B cell (primary cell): ENCODE measurements around the gene HSBP1L1. TPM values are rescaled to one million over a fixed set of nuclear protein-coding genes. Genes with fewer than 3 reads are reported as not detected.

Experiments used
- ATAC-seq: fragments of 200-7000 bp; cut with Tn5 transposase; one replicate; pipeline ENCODE4 v1.10.0; 2021; ENCODE audit warnings: low read depth, mild to moderate bottlenecking, moderate number of reproducible peaks, moderate library complexity
- CTCF ChIA-PET: fragments of 350-600 bp; sonication (Branson Sonifier 250); formaldehyde crosslinking; loops from one replicate; lab custom pipeline; 2021; ENCODE audit warnings: antibody characterized with exemption, inconsistent platforms; lab: Charles Lee
- POLR2A ChIA-PET: fragments of 350-600 bp; sonication (Branson Sonifier 250); formaldehyde crosslinking; loops from one replicate; lab custom pipeline; 2021; ENCODE audit warnings: antibody characterized with exemption; lab: Charles Lee
- DNase-seq: peaks from one replicate; pipeline ENCODE4 v3.0.0; 2013
- H2AFZ ChIP-seq: 2 replicates; pipeline ENCODE4 v1.6.1; 2012; ENCODE audit warnings: mild to moderate bottlenecking, low read depth, low read length; ENCODE audit not compliant: insufficient read depth, poor library complexity, severe bottlenecking
- H3K27ac ChIP-seq, 2 donors: 1 replicate in 1 of 2; 2 replicates in 1 of 2; pipeline ENCODE4 v1.5.1; 2012 to 2013; ENCODE audit warnings: low read length in 2 of 2, mild to moderate bottlenecking in 2 of 2, moderate library complexity in 1 of 2
- H3K27me3 ChIP-seq, 4 experiments: fragments of 200-600 bp in 1 of 4; sonication (generic) in 1 of 4; replicated peaks in 1 of 4; 1 replicate in 2 of 4; 2 replicates in 2 of 4; pipeline versions ENCODE4 v1.6.1 to v1.7.0; 2013 to 2016; ENCODE audit warnings: low read length in 3 of 4, mild to moderate bottlenecking in 2 of 4, mixed read lengths in 1 of 4, moderate library complexity in 1 of 4; ENCODE audit not compliant: insufficient read depth in 4 of 4, control insufficient read depth in 3 of 4; ENCODE audit errors: control extremely low read depth in 1 of 4
- H3K36me3 ChIP-seq, 2 experiments: replicated peaks in 1 of 2; 1 replicate in 1 of 2; 2 replicates in 1 of 2; pipeline versions ENCODE4 v1.6.1 to v1.7.1; 2013; ENCODE audit warnings: low read length in 1 of 2; ENCODE audit not compliant: insufficient read depth in 2 of 2, control insufficient read depth in 1 of 2; ENCODE audit errors: control extremely low read depth in 1 of 2, extremely low read depth in 1 of 2
- H3K4me1 ChIP-seq, 2 donors: fragments of 200-600 bp in 1 of 2; sonication (generic) in 1 of 2; 1 replicate in 1 of 2; 2 replicates in 1 of 2; pipeline versions ENCODE4 v1.5.1 to v1.6.1; 2013 to 2017; ENCODE audit warnings: low read length in 2 of 2; ENCODE audit not compliant: control insufficient read depth in 2 of 2, insufficient read depth in 2 of 2
- H3K4me2 ChIP-seq: replicated peaks from 2 replicates; pipeline ENCODE3; 2012; ENCODE audit warnings: mild to moderate bottlenecking, low read depth, low read length; ENCODE audit not compliant: poor library complexity, severe bottlenecking
- H3K4me3 ChIP-seq, 5 experiments: fragments of 200-600 bp in 1 of 5; sonication (generic) in 1 of 5; 1 replicate in 3 of 5; 2 replicates in 2 of 5; pipeline versions ENCODE4 v1.5.1 to v1.7.0; 2011 to 2016; ENCODE audit warnings: low read length in 4 of 5, mild to moderate bottlenecking in 4 of 5, low read depth in 2 of 5, control low read depth in 1 of 5, moderate library complexity in 1 of 5; ENCODE audit not compliant: insufficient read depth in 1 of 5; ENCODE audit errors: control extremely low read depth in 1 of 5, extremely low read depth in 1 of 5
- H3K79me2 ChIP-seq: fragments of 200-600 bp; sonication (generic); one replicate; pipeline ENCODE4 v1.6.0; 2016; ENCODE audit warnings: low read length; ENCODE audit not compliant: control insufficient read depth, insufficient read depth
- H3K9ac ChIP-seq: fragments of 200-600 bp; sonication (generic); 2 replicates; pipeline ENCODE4 v1.6.1; 2017; ENCODE audit warnings: mild to moderate bottlenecking, low read length, moderate library complexity
- H3K9me3 ChIP-seq, 3 donors: one replicate each; pipeline versions ENCODE4 v1.6.1 to v1.7.1; 2013; ENCODE audit warnings: low read length in 2 of 3; ENCODE audit not compliant: control insufficient read depth in 2 of 3, insufficient read depth in 1 of 3; ENCODE audit errors: control extremely low read depth in 1 of 3
- H4K20me1 ChIP-seq: 2 replicates; pipeline ENCODE4 v1.6.0; 2012; ENCODE audit warnings: mild to moderate bottlenecking, low read length; ENCODE audit not compliant: insufficient read depth, control insufficient read depth, poor library complexity, severe bottlenecking
- H3K27ac Mint-ChIP-seq: one replicate; pipeline ENCODE4 v1.8.0; 2021; ENCODE audit warnings: mixed read lengths
- H3K27me3 Mint-ChIP-seq: one replicate; pipeline ENCODE4 v1.8.0; 2021; ENCODE audit warnings: mixed read lengths
- H3K4me1 Mint-ChIP-seq: one replicate; pipeline ENCODE4 v1.8.0; 2021; ENCODE audit warnings: mixed read lengths
- H3K4me3 Mint-ChIP-seq: one replicate; pipeline ENCODE4 v1.8.0; 2021; ENCODE audit warnings: mixed read lengths
- H3K9me3 Mint-ChIP-seq: one replicate; pipeline ENCODE4 v1.8.0; 2022; ENCODE audit warnings: mixed read lengths; ENCODE audit not compliant: insufficient read depth
- EZH2 ChIP-seq: IDR thresholded peaks from 2 replicates; pipeline ENCODE4 v1.6.1; 2012; ENCODE audit warnings: borderline replicate concordance, low read depth, mild to moderate bottlenecking, moderate library complexity, low read length; ENCODE audit not compliant: insufficient read depth, poor library complexity, severe bottlenecking
- WGBS: methylation state at CpG from one replicate; pipeline ENCODE4 v1.1.5; 2013; ENCODE audit warnings: missing lambda C conversion rate; ENCODE audit not compliant: insufficient coverage; 5-methylcytosine and 5-hydroxymethylcytosine counted together
- intact Hi-C: fragments of 100-400 bp; cut with micrococcal nuclease; formaldehyde crosslinking; loops from one replicate; pipeline ENCODE4 v1.10.0; 2022
- polyA plus RNA-seq: library from polyadenylated mRNA; depleted of rRNA; stranded (reverse); fragments of >200 nt; gene quantifications from 2 replicates; pipeline ENCODE4 v1.2.3, GENCODE V29; 2012
- total RNA-seq, 2 donors: library from RNA; stranded (reverse); fragments of 120-200 nt in 1 of 2; gene quantifications; 1 replicate in 1 of 2; 2 replicates in 1 of 2; pipeline versions ENCODE4 v1.2.3 to v1.2.4, GENCODE V29; 2013 to 2022
- TF ChIP-seq, protein P1 (sequence below): fragments of 200-600 bp; IDR thresholded peaks from one replicate; pipeline ENCODE4 v1.8.0; 2022; ENCODE audit warnings: antibody characterized with exemption, mild to moderate bottlenecking

HSBP1L1 gene
- total and polyA plus RNA-seq, 2 donors (not counting 1 experiment from before 2014, with no cell fraction given), result 4.6 to 7.2 TPM

GRCh38 chr18:79962311-79962710 lies 2.1 kb upstream of the HSBP1L1 start:
- no peaks in the 10 kb centered on the region for H3K36me3 ChIP-seq
- Mint-ChIP-seq H3K4me1 (peaks cover 36% of the 10 kb centered on the region), H3K9me3 (no peaks in the 10 kb centered on the region), H3K27me3 (no peaks in the 10 kb centered on the region), H3K27ac (no peak overlapping the region), H3K4me3 (no peak overlapping the region)
- peaks cover 0 to 6% (median 0%) of the 10 kb centered on the region in 4 experiments for H3K27me3 ChIP-seq
- H3K4me1 ChIP-seq, result peaks cover 23 to 41% of the 10 kb centered on the region in 2 donors
- H2AFZ ChIP-seq, result no peak overlapping the region
- POLR2A ChIA-PET, result no interaction called here
- DNase-seq (no peak), ATAC-seq (no peak)
- intact Hi-C loops, result loop anchor here (5.0 kb wide), 1 partner anchor 165 kb away; the partner anchor contains the start of gene KCNG2
- peaks cover 10% of the 10 kb centered on the region for H4K20me1 ChIP-seq
- H3K27ac ChIP-seq, result no peak overlapping the region
- no peak overlapping the region for H3K9ac ChIP-seq
- H3K9me3 ChIP-seq, result peaks cover 0 to 14% (median 0%) of the 10 kb centered on the region in 3 donors
- no peak overlapping the region for H3K4me3 ChIP-seq
- TF ChIP-seq EZH2, result no peak
- TF ChIP-seq, protein P1, sequence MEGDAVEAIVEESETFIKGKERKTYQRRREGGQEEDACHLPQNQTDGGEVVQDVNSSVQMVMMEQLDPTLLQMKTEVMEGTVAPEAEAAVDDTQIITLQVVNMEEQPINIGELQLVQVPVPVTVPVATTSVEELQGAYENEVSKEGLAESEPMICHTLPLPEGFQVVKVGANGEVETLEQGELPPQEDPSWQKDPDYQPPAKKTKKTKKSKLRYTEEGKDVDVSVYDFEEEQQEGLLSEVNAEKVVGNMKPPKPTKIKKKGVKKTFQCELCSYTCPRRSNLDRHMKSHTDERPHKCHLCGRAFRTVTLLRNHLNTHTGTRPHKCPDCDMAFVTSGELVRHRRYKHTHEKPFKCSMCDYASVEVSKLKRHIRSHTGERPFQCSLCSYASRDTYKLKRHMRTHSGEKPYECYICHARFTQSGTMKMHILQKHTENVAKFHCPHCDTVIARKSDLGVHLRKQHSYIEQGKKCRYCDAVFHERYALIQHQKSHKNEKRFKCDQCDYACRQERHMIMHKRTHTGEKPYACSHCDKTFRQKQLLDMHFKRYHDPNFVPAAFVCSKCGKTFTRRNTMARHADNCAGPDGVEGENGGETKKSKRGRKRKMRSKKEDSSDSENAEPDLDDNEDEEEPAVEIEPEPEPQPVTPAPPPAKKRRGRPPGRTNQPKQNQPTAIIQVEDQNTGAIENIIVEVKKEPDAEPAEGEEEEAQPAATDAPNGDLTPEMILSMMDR, result no peak
- no peaks in the 10 kb centered on the region for H3K79me2 ChIP-seq
- CTCF ChIA-PET, result no interaction called here
- no peak overlapping the region for H3K4me2 ChIP-seq
- WGBS, result 97% methylated on average over 8 of the region's 10 CpGs

GRCh38 chr18:79962835-79963657 lies 1.4 kb upstream of the HSBP1L1 start:
- ChIA-PET POLR2A (no interaction called here), CTCF (interaction anchor here (1.1 kb wide), 1 partner anchor 25 kb away, joined by 3 read pairs; no protein-coding TSS in a partner anchor)
- H3K4me2 ChIP-seq, result peak overlapping the region; percentile 96
- H2AFZ ChIP-seq, result peak overlapping the region; percentile 39
- TF ChIP-seq, protein P1, result peak; percentile 53
- TF ChIP-seq EZH2, result no peak
- Mint-ChIP-seq H3K27me3 (no peaks in the 10 kb centered on the region), H3K9me3 (no peaks in the 10 kb centered on the region), H3K4me1 (peaks cover 37% of the 10 kb centered on the region), H3K4me3 (peak overlapping the region; percentile 74), H3K27ac (peak overlapping the region; percentile 60)
- ATAC-seq (peak; percentile 45), DNase-seq (peak; percentile 59)
- H3K4me1 ChIP-seq, result peaks cover 23 to 41% of the 10 kb centered on the region in 2 donors
- H3K9ac ChIP-seq, result no peak overlapping the region
- H3K79me2 ChIP-seq, result no peaks in the 10 kb centered on the region
- 77% methylated on average over 16 of the region's 30 CpGs for WGBS
- peaks cover 0 to 6% (median 0%) of the 10 kb centered on the region in 4 experiments for H3K27me3 ChIP-seq
- intact Hi-C loops, result loop anchor here (5.0 kb wide), 1 partner anchor 166 kb away; the partner anchor contains the start of gene KCNG2
- H3K36me3 ChIP-seq, result no peaks in the 10 kb centered on the region
- peak overlapping the region in 2 of 5 experiments; percentile 18 to 22 for H3K4me3 ChIP-seq
- peaks cover 0 to 14% (median 0%) of the 10 kb centered on the region in 3 donors for H3K9me3 ChIP-seq
- peaks cover 10% of the 10 kb centered on the region for H4K20me1 ChIP-seq
- no peak overlapping the region for H3K27ac ChIP-seq
